PC-9 (cell line): ENCODE results near the gene ADAMTS7.

Experiments
- CTCF ChIP-seq: fragments of 200-600 bp; sonication (generic); conservative IDR thresholded peaks from 2 replicates; pipeline ENCODE4 v1.6.1; 2017; ENCODE audit warnings: mixed run types, antibody characterized with exemption, mild to moderate bottlenecking, moderate library complexity
- EZH2 ChIP-seq: fragments of 200-600 bp; sonication (generic); IDR thresholded peaks from 2 replicates; pipeline ENCODE4 v1.8.0; 2017; ENCODE audit warnings: antibody characterized with exemption, low read depth

- TF ChIP-seq CTCF (no peak), EZH2 (no peak)
Observed at GRCh38 chr15:78730955-78731354, 80.3 kb downstream of the ADAMTS7 start.
